ENCODE data around the gene FBXO28.

DNA sequence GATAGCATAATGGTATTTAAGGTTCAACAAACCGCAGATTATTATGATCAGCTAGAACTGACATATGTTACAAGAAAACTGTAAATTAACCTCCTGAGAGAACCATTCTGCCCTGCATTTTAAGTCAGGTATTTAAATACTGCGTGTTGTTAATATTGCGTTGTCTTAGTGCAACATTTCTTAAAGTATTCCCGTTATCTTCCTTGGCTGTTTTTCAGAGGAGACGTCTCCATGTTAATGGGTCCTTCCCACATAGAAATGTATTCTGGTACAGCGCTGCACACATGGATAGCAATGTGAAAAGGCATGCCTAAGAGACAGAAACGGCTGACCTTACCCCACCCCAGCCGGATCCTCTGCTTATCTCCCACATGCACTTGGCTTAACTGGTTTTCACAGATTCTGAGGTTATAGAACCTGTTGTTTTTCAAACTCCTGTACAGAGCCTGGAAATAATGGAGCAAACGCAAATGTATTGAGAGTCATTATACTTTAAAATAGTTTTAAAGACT, 46.3 kb downstream of the FBXO28 start:
- TF ChIP-seq, protein P1, sequence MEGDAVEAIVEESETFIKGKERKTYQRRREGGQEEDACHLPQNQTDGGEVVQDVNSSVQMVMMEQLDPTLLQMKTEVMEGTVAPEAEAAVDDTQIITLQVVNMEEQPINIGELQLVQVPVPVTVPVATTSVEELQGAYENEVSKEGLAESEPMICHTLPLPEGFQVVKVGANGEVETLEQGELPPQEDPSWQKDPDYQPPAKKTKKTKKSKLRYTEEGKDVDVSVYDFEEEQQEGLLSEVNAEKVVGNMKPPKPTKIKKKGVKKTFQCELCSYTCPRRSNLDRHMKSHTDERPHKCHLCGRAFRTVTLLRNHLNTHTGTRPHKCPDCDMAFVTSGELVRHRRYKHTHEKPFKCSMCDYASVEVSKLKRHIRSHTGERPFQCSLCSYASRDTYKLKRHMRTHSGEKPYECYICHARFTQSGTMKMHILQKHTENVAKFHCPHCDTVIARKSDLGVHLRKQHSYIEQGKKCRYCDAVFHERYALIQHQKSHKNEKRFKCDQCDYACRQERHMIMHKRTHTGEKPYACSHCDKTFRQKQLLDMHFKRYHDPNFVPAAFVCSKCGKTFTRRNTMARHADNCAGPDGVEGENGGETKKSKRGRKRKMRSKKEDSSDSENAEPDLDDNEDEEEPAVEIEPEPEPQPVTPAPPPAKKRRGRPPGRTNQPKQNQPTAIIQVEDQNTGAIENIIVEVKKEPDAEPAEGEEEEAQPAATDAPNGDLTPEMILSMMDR (IDR thresholded peaks at IDR 0.05; ENCODE audit: insufficient read depth, low read depth, low read length): no peak
- no peak for TF ChIP-seq EZH2 (IDR thresholded peaks at IDR 0.05; ENCODE audit: insufficient read depth, low read length)

Data from astrocyte (in vitro differentiated cells and primary cell).